GM12878 (cell line): ENCODE measurements around the gene RILPL2. TPM values are rescaled to one million over a fixed set of nuclear protein-coding genes. Genes with fewer than 3 reads are reported as not detected.

ENCODE experiments used
- ATAC-seq: fragments of 200-7000 bp; cut with Tn5 transposase; 3 replicates; pipeline ENCODE4 v1.9.1; 2020; ENCODE audit warnings: mild to moderate bottlenecking, moderate library complexity
- BruUV-seq: library from RNA; stranded (reverse); fragments of 400-500 nt; replicated peaks from 2 replicates; lab custom pipeline; 2021; lab: Mats Ljungman, UMichigan
- CTCF ChIA-PET: fragments of 300-600 bp; sonication (Branson Sonifier 250); formaldehyde crosslinking; extraction: SDS; loops from one replicate; lab custom pipeline; 2021; ENCODE audit warnings: inconsistent platforms; lab: Yijun Ruan, JAX
- POLR2A ChIA-PET: fragments of 350-600 bp; formaldehyde crosslinking; extraction: SDS; loops from one replicate; lab custom pipeline; 2021; ENCODE audit warnings: inconsistent platforms; lab: Charles Lee
- RAD21 ChIA-PET: fragments of 300-600 bp; sonication (Branson Sonifier 250); formaldehyde crosslinking; loops from one replicate; lab custom pipeline; 2023; ENCODE audit warnings: antibody characterized with exemption; ENCODE audit not compliant: unreplicated experiment; lab: Charles Lee
- SMC1A ChIA-PET: fragments of 300-600 bp; sonication (Branson Sonifier 250); formaldehyde crosslinking; loops from one replicate; lab custom pipeline; 2023; ENCODE audit not compliant: unreplicated experiment, uncharacterized antibody; lab: Charles Lee
- DNase-seq: peaks from one replicate; pipeline ENCODE4 v3.0.0-alpha.2; 2011; ENCODE audit warnings: low read depth, low spot score
- FAIRE-seq: peaks from 3 replicates; lab custom pipeline; 2011; peaks lifted over from hg19 to GRCh38; lab: Jason Lieb, UNC
- H2AFZ ChIP-seq: 2 replicates; pipeline ENCODE4 v1.6.0; 2011; ENCODE audit warnings: low read depth, low read length, control low read depth; ENCODE audit not compliant: control insufficient read depth
- H3K27ac ChIP-seq: 2 replicates; pipeline ENCODE4 v1.5.1; 2011; ENCODE audit warnings: control low read depth; ENCODE audit not compliant: control insufficient read depth, insufficient read depth
- H3K27me3 ChIP-seq, 2 experiments: replicated peaks in 1 of 2; 2 replicates each; pipeline versions ENCODE4 v1.6.0 to v1.6.1; 2011; ENCODE audit warnings: low read length in 1 of 2; ENCODE audit not compliant: control insufficient read depth in 2 of 2, insufficient read depth in 2 of 2
- H3K36me3 ChIP-seq, 2 experiments: 2 replicates each; pipeline ENCODE4 v1.5.1; 2011; ENCODE audit warnings: low read length in 1 of 2; ENCODE audit not compliant: control insufficient read depth in 2 of 2, insufficient read depth in 2 of 2
- H3K4me1 ChIP-seq: 2 replicates; pipeline ENCODE4 v1.6.1; 2011; ENCODE audit warnings: mild to moderate bottlenecking, low read length, moderate library complexity, mixed read lengths; ENCODE audit not compliant: control insufficient read depth, insufficient read depth
- H3K4me2 ChIP-seq: 2 replicates; pipeline ENCODE4 v1.6.0; 2011; ENCODE audit warnings: control low read depth; ENCODE audit not compliant: control insufficient read depth, insufficient read depth
- H3K4me3 ChIP-seq: fragments of 200-600 bp; sonication (generic); 2 replicates; pipeline ENCODE4 v1.5.1; 2016
- H3K79me2 ChIP-seq: 2 replicates; pipeline ENCODE4 v1.6.0; 2011; ENCODE audit warnings: low read length; ENCODE audit not compliant: control insufficient read depth, insufficient read depth
- H3K9ac ChIP-seq: 2 replicates; pipeline ENCODE4 v1.8.0; 2011; ENCODE audit warnings: low read length, control low read depth, mixed read lengths; ENCODE audit not compliant: control insufficient read depth, insufficient read depth
- H3K9me3 ChIP-seq: replicated peaks from 3 replicates; pipeline ENCODE4 v1.5.1; 2011; ENCODE audit warnings: mild to moderate bottlenecking, low read length; ENCODE audit not compliant: control insufficient read depth, insufficient read depth
- H4K20me1 ChIP-seq: 2 replicates; pipeline ENCODE4 v1.6.0; 2011; ENCODE audit not compliant: control insufficient read depth, insufficient read depth
- EGR1 ChIP-seq, 2 experiments: IDR thresholded peaks; 1 replicate in 1 of 2; 2 replicates in 1 of 2; pipeline ENCODE4 v1.6.1; 2011 to 2012; ENCODE audit warnings: low read depth in 2 of 2, low read length in 2 of 2, borderline replicate concordance in 1 of 2, mild to moderate bottlenecking in 1 of 2, moderate library complexity in 1 of 2
- ESRRA ChIP-seq: IDR thresholded peaks from 2 replicates; pipeline ENCODE4 v1.6.1; 2012; ENCODE audit warnings: mild to moderate bottlenecking, low read length, improper control_type of control experiment
- MLLT1 ChIP-seq: fragments of 450-650 bp; IDR thresholded peaks from 2 replicates; pipeline ENCODE4 v1.6.1; 2016; ENCODE audit warnings: mild to moderate bottlenecking
- PKNOX1 ChIP-seq: fragments of 450-650 bp; IDR thresholded peaks from 2 replicates; pipeline ENCODE4 v1.6.1; 2016; ENCODE audit warnings: mild to moderate bottlenecking
- SIX5 ChIP-seq: IDR thresholded peaks from 2 replicates; pipeline ENCODE4 v1.6.1; 2011; ENCODE audit warnings: mild to moderate bottlenecking, low read depth, low read length, moderate library complexity; ENCODE audit not compliant: severe bottlenecking
- ZNF384 ChIP-seq: IDR thresholded peaks from 2 replicates; pipeline ENCODE4 v1.6.1; 2012; ENCODE audit warnings: low read depth, mild to moderate bottlenecking, low read length, improper control_type of control experiment, borderline replicate concordance
- WGBS: methylation state at CpG from one replicate; pipeline ENCODE4 v1.1.6; 2016; ENCODE audit warnings: low lambda C conversion rate; ENCODE audit not compliant: insufficient replicate concordance, insufficient coverage; ENCODE audit errors: missing lambda C conversion rate; 5-methylcytosine and 5-hydroxymethylcytosine counted together
- in situ Hi-C: fragments of 300-500 bp; cut with MboI; formaldehyde crosslinking; loops from 9 replicates; pipeline ENCODE4 v1.14.3; 2018; ENCODE audit warnings: mixed read lengths
- intact Hi-C: fragments of 100-400 bp; cut with micrococcal nuclease; formaldehyde crosslinking; loops from one replicate; pipeline ENCODE4 v1.14.2; 2022; ENCODE audit not compliant: unreplicated experiment
- polyA plus RNA-seq, 11 experiments: library from polyadenylated mRNA; depleted of rRNA in 4 of 11; unstranded in 6 of 11; stranded (reverse) in 5 of 11; fragments of >200 nt; fragmentation: Nextera tagmentation in 4 of 11; fragmentation: Illumina TruSeq in 1 of 11; extraction: Ambion mirVana in 4 of 11; extraction: Trizol in 1 of 11; gene quantifications; 1 replicate in 1 of 11; 2 replicates in 10 of 11; pipeline versions ENCODE4 v1.2.1 to v1.2.3, GENCODE V29; 2011 to 2016; ENCODE audit warnings: inconsistent platforms in 2 of 11, missing spikeins in 2 of 11, low read depth in 1 of 11
- total RNA-seq, 4 experiments: library from RNA; depleted of rRNA in 3 of 4; stranded (reverse); fragments of >200 nt in 3 of 4; fragmentation: Illumina TruSeq in 1 of 4; extraction: Trizol in 1 of 4; gene quantifications; 2 replicates each; pipeline versions ENCODE4 v1.2.1 to v1.2.3, GENCODE V29; 2013 to 2021

RILPL2 gene
- total and polyA plus RNA-seq, 10 of the 15 experiments (the other 5 are each of a cell fraction or from before 2014, with no cell fraction given), result 3.5 to 38.5 (median 19.7) TPM

- Histone ChIP-seq H3K9ac (peak overlapping the region; percentile 89), H3K4me2 (peak overlapping the region; percentile 96), H3K27me3 (no peaks in the 10 kb centered on the region), H3K79me2 (peaks cover 77% of the 10 kb centered on the region)
- no peak for FAIRE-seq
- in situ Hi-C loops, result loop anchor here (25.0 kb wide), 1 partner anchor 1479 kb away; the partner anchor contains the start of gene UBC
- POLR2A ChIA-PET, result interaction anchor here (0.6 to 3.8 kb wide), 14 partner anchors 9 to 542 kb away, joined by 3 to 17 read pairs (median 4); partner anchors contain the start of genes KMT5A and SNRNP35
- DNase-seq, result no peak
- 71% methylated on average over 6 of the region's 6 CpGs for WGBS
- BruUV-seq, result no TSS peak
- RAD21 ChIA-PET, result interaction anchor here (1.0 to 7.1 kb wide), 7 partner anchors 8 to 150 kb away, joined by 3 to 48 read pairs (median 4); partner anchors contain the start of genes KMT5A, SBNO1 and SNRNP35
- TF ChIP-seq ZNF384 (no peak), PKNOX1 (peak; percentile 25; the same call in 1 of the 2 replicates), EGR1 (IDR thresholded peaks at IDR 0.05; ENCODE audit: borderline replicate concordance in 1 of 2, low read depth in 2 of 2, low read length in 2 of 2) (no peak), SIX5 (no peak), MLLT1 (peak; percentile 17; the same call in 1 of the 2 replicates), ESRRA (no peak)
- TF ChIP-seq, all 136 proteins: peak for 2
- ATAC-seq, result peak; percentile 4; the same call in 1 of the 3 replicates
- Histone ChIP-seq H4K20me1 (no peaks in the 10 kb centered on the region), H2AFZ (no peak overlapping the region), H3K36me3 (peaks cover 3 to 20% of the 10 kb centered on the region in 2 experiments), H3K27ac (peak overlapping the region; percentile 95), H3K4me3 (peak overlapping the region; percentile 82), H3K4me1 (peaks cover 16% of the 10 kb centered on the region), H3K9me3 (peaks cover 2% of the 10 kb centered on the region; the same call in 2 of the 3 replicates)
- SMC1A ChIA-PET, result interaction anchor here (1.1 to 4.9 kb wide), 5 partner anchors 10 to 68 kb away, joined by 3 to 48 read pairs (median 9); partner anchors contain the start of genes KMT5A, SBNO1 and SNRNP35
- intact Hi-C loops, result loop anchor here (2.0 to 10.0 kb wide), 4 partner anchors 25 to 1341 kb away; partner anchors contain the start of genes SNRNP35 and TMED2
- CTCF ChIA-PET, result interaction anchor here (1.0 to 1.9 kb wide), 6 partner anchors 9 to 279 kb away, joined by 3 to 8 read pairs (median 3); partner anchors contain the start of genes SBNO1 and SNRNP35
Observed at GRCh38 chr12:123433615-123434014, 2.9 kb downstream of the RILPL2 start.
